Stimulated activated CD4-positive, alpha-beta T cell treated with anti-CD3 and anti-CD28 coated beads, Interleukin-4, amount 100 ng/mL, for 24 hours (primary cell): ENCODE measurements around the gene PSMB9.
"Not testable (repeated sequence)": the region's sequence is repeated elsewhere in the genome, so short reads cannot be mapped to it uniquely, and the experiment has no call there.

Source experiments
- DNase-seq: peaks from one replicate; pipeline ENCODE4 v3.0.0-alpha.2; 2020

The PSMB9 gene

DNA sequence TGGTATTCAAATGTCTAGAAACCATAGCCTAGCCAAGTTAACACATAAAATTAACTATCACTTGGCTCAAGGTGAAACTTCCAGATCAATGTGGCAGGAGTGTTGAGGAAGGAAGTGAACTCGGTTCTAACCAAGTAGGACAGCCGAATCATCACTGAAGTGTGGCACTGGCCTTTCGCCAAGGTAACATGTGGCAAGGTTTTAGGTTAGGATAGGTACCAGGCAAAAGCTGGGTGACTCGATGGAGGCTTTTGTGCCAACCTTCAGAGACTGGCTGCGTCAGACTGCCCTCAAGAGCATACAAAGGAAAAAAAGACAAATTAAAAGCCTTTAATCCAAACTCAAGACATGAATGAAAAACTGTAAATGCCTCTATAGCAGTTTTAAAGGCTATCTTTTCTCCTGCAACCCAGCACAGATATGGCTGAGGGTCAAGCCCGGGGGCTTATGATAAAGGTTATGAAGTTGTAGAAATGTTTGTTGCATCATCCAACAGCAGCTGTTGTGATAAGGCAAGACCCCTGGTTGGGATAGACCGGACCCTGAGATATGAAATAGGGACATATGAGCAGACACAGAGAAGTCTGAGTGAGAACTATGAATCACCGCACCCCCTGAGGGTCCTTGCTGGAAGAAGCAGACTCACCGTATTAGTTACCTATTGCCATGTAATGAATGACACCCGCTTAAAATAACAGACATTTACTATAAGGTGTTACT lies 11.9 kb downstream of the PSMB9 start:
- DNase-seq: no peak

DNA sequence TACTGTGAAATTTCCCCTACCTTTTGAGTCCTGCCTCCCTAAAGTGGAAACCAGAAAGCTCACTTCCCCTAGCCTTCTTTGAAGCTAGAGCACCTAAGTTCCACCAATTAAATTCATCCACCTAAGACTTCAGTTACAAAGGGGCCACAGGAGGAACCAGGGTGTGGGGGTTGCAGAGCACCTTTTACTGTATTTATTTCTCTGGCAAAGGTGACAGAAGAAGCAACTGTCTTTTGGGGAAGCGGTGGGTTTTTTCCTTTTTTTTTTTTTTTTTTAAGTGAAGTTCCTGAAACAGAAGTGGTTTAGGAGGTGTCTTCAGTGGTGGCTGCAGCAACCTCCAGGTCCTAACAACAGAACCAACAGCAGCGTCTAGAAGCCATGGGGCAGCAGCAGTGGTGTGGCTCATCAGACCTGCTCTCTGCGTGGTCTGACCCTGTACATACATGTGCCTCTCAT lies 13.1 kb downstream of the PSMB9 start:
- DNase-seq: no peak

GRCh38 chr6:32867554-32868256 lies 13.7 kb downstream of the PSMB9 start:
- DNase-seq: no peak

- peak; percentile 91 for DNase-seq
These were observed 14.3 kb downstream of the PSMB9 start for GRCh38 chr6:32868257-32868788.

DNA sequence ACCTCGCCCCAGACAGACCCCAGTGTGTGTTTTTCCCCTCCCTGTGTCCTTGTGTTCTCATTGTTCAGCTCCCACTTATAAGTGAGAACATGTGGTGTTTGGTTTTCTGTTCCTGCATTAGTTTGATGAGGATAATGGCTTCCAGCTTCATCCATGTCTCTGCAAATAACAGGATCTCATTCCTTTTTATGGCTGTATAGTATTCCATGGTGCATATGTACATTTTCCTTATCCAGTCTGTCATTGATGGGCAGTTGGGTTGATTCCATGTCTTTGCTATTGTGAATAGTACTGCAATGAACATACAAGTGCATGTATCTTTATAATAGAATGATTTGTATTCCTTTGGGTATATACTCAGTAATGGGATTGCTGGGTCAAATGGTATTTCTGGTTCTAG lies 20.0 kb downstream of the PSMB9 start:
- not testable (repeated sequence) for DNase-seq

DNA sequence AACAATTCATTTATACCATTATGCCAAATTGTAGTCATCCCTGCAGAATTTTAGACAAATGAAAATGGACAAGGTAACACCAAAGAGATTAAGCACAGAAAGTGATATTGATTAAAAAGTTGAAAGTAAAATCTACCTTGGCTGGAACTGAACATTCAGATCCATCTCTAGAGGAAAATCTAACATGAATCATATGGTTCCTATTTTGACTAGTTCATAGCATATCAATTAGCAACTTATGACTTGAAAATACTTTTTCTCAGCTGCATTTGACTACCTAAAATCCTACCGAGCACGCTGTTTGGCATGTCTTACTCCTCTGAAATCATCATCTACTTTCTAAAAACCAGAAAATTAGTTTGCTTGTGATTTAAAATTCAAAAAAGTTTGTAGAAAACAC lies 22.6 kb downstream of the PSMB9 start:
- DNase-seq: no peak

GRCh38 chr6:32879691-32880090 lies 25.7 kb downstream of the PSMB9 start:
- no peak for DNase-seq

DNA sequence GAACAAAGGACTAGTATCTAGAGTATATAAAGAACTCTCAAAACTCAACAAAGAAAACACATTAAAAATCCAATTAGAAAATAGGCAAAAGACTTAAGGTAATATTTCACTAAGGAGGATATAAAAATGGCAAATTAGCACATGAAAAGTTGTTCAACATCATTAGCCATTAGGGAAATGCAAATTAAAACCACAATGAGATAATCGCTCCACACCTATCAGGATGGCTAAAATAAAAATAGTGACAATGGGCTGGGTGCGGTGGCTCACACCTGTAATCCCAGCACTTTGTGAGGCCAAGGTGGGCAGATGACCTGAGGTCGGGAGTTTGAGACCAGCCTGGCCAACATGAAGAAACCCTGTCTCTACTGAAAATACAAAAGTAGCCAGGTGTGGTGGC lies 27.0 kb downstream of the PSMB9 start:
- DNase-seq: not testable (repeated sequence)

DNA sequence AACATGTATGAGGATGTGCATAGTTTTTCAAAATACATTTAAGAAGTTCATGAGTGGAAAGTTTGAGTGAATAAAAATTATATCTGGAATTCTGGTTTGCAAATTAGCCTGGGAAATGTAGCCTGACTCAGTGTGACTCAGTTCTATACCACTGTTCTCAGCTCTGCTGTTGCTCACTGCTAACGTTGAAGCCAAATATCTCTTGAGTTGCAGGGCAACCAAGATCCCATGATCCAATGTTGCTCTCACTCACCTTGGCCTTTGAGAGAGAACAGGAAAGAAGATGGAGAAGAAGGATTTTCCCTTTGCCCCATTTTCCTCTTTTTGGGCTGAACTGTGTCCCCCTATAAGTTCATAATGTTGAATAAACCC lies 28.9 kb downstream of the PSMB9 start:
- DNase-seq: no peak

GRCh38 chr6:32883789-32884188 lies 29.8 kb downstream of the PSMB9 start:
- no peak for DNase-seq

GRCh38 chr6:32885698-32886286 lies 31.8 kb downstream of the PSMB9 start:
- DNase-seq: no peak

GRCh38 chr6:32886681-32887383 lies 32.8 kb downstream of the PSMB9 start:
- DNase-seq: no peak

- no peak for DNase-seq
These were observed 33.6 kb downstream of the PSMB9 start for GRCh38 chr6:32887616-32888015.

- no peak for DNase-seq
These were observed 34.6 kb downstream of the PSMB9 start for GRCh38 chr6:32888576-32888975.

DNA sequence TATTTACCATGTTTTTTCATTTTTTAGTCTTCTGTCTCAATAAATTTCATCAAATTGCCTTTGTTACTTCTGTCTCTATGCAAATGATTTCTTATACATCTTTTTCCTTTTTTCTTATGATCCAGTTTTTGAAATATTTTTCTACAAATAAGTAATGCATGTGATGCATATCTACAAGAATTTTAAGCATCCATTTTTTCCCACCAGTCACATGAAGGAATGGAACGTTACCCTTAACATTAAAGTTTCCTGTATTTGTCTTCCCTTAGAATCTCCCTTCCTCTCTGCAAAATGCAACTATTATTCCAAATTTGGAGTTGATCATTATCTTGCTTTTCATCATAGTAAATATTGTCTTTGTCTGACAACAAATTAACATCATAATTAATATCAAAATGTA lies 35.5 kb downstream of the PSMB9 start:
- no peak for DNase-seq

DNA sequence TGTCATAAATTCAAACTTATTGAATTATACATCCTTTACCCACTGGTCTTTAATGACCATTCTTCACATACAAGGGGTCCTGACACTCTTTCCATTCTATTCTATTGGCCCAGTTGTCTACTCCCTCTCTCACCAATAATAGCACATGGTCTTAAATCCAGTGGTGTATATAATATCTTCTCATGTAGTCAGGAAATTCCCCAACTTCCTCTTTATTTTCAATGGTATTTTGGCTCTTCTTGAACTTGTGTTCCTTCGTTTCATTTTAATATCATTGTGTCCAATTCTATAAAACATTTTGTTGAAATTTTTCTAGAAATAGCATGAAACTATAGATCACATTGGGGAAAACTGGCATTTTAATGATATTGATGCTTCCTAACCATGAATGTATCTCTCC lies 36.8 kb downstream of the PSMB9 start:
- DNase-seq: no peak

DNA sequence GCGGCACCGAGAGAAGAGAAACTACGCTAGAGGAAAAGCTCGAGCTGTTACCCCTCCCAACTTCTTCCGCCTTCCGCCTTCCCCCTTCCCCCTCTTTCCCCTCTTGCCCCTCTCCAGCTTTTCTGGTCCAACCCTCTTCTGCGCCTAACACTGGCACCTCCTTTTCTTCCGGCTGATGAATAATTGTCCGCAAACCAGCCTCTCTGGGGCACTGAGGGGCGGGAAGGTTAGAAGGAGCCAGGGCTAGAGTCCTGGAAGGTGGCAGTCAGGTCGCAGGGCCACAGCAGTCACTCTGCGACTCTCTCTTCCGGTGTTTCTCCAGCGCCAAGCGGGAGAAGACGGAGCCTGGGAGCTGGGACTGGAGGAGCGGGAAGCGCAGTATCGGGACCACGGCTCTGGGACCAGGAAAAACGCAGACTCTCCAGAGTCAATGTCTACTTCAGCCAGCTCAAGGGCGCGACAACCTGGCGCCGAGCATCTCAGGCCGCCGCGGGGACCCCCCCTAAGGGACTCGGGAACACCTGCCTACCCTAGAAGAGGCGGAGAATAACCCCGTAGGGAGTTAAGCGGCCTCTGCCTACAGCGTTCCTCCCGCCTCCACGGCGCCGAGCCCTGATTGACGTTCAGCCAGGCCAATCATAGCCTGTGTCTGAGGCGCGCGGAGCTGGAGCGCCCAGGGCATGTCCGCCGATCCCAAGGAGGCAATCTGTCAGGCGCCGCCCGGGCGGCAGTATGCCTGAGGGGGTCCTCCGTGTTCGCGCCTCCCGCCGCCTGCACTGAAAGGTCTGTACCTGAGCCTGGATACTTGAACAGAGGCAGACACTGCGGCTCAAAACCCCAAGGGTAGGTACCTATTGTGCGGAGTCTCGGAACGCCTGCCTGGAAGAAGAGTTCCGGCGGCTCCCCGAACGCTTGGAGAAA lies 40.4 kb downstream of the PSMB9 start:
- DNase-seq: peak; percentile 96

GRCh38 chr6:32895006-32895345 lies 41.0 kb downstream of the PSMB9 start:
- no peak for DNase-seq

- DNase-seq: no peak
These were observed 50.0 kb downstream of the PSMB9 start for GRCh38 chr6:32903952-32904351.

DNA sequence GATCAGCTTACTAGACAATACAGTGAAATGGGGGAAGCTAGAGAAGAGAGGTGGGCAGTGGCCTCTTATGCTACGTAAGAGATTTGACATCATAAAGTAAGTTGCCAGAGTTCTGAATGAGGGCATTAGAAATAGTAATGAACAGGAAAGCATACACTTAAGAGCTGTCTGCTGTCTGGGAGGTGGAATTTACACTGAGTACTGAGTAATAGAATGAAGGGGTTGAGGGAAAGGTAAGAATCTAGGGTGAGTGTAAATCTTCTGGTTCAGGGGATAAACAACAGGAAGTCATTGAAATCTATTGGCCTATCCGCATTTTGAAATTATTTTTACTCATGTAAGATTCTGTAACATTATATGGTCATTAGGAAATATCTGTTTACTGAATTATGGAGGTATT lies 51.1 kb downstream of the PSMB9 start:
- DNase-seq: no peak

DNA sequence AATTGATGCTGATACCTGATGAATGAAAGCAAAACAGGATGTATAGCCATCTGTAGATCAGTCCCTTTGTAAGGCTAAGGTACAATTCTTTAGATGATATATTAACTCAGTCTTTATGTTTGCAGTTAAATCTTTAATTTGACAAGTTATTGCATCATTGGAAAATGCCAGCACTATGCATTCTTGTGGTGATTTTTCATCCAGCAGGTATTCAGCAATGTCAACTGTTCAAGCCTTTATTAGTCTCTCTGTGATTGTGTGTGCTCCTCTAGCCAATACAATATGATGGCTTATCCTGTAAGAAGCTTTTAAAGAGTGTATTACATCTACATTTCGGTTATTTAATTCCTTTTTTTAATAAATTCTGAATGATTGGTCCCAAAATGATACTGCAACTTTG lies 52.5 kb downstream of the PSMB9 start:
- DNase-seq: no peak

GRCh38 chr6:32908897-32909296 lies 54.9 kb downstream of the PSMB9 start:
- DNase-seq: no peak
